ENCODE measurements around the gene OTUD3. TPM values are rescaled to one million over a fixed set of nuclear protein-coding genes. Genes with fewer than 3 reads are reported as not detected.

The OTUD3 gene
- total RNA-seq, 4 donors from 2014 or later, result 3.9 to 7.3 (median 5.9) TPM

DNA sequence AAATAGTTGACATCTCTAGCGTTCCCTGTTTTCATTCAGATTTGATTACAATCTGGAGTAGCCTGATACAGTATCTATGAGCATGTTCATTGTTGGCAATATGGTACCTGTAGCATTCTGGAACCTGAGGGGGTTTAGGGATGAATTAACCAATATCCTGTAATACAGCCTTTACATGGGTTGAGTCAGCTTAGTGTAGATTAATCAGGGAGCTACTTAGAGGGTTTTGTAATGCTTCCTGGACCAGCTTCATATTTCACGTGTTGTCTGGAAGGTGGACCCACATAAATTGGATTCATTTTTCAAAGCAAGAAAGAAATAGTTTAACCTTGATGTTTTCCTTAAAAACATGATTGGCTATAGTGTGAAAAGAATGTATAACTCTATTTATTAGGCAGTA is 3.6 kb downstream of the OTUD3 start:
- TF ChIP-seq, protein P1, sequence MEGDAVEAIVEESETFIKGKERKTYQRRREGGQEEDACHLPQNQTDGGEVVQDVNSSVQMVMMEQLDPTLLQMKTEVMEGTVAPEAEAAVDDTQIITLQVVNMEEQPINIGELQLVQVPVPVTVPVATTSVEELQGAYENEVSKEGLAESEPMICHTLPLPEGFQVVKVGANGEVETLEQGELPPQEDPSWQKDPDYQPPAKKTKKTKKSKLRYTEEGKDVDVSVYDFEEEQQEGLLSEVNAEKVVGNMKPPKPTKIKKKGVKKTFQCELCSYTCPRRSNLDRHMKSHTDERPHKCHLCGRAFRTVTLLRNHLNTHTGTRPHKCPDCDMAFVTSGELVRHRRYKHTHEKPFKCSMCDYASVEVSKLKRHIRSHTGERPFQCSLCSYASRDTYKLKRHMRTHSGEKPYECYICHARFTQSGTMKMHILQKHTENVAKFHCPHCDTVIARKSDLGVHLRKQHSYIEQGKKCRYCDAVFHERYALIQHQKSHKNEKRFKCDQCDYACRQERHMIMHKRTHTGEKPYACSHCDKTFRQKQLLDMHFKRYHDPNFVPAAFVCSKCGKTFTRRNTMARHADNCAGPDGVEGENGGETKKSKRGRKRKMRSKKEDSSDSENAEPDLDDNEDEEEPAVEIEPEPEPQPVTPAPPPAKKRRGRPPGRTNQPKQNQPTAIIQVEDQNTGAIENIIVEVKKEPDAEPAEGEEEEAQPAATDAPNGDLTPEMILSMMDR (IDR thresholded peaks at IDR 0.05; ENCODE audit: low read depth), result no peak

DNA sequence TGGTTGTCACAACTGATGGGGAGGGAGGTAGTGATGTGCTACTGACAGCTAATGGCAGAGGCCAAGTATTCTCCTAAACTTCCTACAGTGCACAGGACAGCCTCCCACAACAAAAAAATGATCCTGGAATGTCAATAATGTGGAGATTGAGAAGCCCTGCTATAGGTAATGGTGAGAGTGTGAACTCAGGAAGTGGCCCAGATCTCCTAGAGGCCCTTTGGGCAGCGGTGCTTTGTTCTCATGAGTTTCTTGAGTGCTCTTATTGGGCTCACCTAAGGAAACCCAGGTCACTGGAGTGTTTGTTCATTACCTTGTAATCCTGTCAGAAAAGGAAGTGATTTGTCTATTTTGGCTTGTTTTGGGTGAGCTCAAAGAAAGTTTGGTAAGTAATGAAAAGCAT is 5.9 kb downstream of the OTUD3 start:
- TF ChIP-seq, protein P1 (IDR thresholded peaks at IDR 0.05; ENCODE audit: low read depth), result no peak

- TF ChIP-seq, protein P1 (IDR thresholded peaks at IDR 0.05; ENCODE audit: low read depth), result no peak
Measured at GRCh38 chr1:19889656-19890055, 7.5 kb downstream of the OTUD3 start.

DNA sequence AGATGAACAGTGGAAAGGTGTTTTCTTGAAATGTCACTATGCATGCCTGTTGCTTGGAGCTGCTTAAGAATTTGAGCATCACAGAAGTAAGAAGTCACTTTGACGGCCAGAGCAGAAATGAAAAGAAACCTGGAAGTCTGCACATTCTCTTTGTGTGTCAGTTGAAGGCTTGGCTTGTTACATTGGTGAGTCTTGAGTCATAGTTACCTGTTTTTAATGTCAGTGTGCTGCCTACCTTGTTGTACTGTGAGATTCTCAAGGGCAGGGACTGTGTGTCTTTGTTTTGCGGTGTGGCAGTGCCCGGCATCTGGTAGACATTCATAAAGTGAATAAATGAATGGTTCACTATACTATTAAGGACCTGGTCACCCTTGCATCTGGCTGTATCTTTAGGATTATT is 9.9 kb downstream of the OTUD3 start:
- TF ChIP-seq, protein P1 (IDR thresholded peaks at IDR 0.05; ENCODE audit: low read depth), result no peak

DNA sequence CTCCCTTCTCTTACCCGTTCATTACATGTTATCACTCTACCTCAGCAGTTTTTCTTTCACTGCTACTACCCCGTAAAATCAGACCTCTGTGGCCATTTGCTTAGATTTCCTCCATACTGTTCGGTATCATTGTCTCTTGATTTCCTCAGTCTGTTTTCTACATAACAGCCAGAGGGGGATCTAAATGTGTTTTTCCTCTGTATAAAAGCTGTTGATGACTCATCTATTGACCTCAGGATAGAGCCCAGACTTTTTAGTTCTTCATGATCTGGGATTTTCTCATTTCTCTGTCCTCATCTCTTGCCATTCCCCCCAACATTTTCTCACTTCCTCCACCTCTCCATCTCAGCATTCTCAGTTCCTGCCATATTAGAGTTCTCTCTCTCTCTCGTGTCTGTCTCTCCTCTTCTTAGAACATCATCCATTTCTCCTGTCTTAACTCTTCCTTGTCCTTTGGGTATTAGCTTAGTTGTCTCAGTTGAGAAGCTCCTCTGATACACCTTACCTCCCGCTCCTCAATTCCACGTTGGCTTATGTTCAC is 10.5 kb downstream of the OTUD3 start:
- TF ChIP-seq, protein P1 (IDR thresholded peaks at IDR 0.05; ENCODE audit: low read depth), result no peak

DNA sequence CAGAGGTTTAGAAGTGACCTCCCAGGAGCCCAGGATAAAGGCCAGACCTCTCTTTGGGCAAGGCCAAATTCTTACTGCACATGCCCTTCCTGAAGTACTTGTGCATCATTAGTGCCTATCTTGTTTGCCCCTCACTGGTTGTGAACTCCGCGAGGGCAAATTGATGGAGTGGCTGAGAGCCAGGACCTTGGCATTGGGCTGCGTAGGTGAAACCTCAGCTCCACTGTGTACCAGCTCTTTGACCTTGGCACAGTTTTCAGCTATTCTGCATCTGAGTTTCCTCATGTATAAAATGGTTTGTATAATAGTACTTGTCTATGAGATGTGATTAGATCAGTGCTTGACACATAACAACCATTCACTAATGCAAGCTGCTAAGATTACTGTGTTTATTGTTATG is 11.5 kb downstream of the OTUD3 start:
- TF ChIP-seq, protein P1 (IDR thresholded peaks at IDR 0.05; ENCODE audit: low read depth), result no peak

DNA sequence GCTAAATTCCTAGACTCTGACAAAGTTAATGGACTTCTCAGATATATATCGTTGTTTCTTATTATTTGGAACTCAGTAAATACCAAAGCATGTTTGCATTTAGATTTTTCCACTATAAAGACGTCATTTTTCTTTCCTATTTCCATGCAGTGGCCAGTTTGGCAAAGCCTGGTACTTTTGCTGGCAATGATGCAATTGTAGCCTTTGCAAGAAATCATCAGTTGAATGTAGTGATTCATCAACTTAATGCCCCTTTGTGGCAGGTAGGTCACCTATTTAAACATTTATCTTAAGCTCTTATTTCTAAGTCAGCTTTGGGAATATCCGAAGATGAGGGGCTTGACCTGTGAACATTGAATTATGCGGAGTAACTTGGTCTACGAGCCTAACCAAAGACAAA is 12.0 kb downstream of the OTUD3 start:
- TF ChIP-seq, protein P1 (IDR thresholded peaks at IDR 0.05; ENCODE audit: low read depth), result no peak
